Measurements from ENCODE around the gene ZNF830.

The ZNF830 gene

GRCh38 chr17:34988644-34989043, 27.3 kb downstream of the ZNF830 start:
- Histone ChIP-seq H3K27me3 (ENCODE audit: insufficient read depth, low read length, poor library complexity) (no peaks in the 10 kb centered on the region), H3K9ac (ENCODE audit: low read depth, low read length) (no peak overlapping the region), H3K79me2 (ENCODE audit: insufficient read depth, low read length) (peaks cover 9% of the 10 kb centered on the region; the same call in 1 of the 2 replicates), H3K4me2 (ENCODE audit: insufficient read depth, low read length) (no peak overlapping the region), H3K4me1 (ENCODE audit: insufficient read depth, low read length) (peaks cover 9% of the 10 kb centered on the region; the same call in 1 of the 2 replicates), H3K4me3 (ENCODE audit: low read depth in 1 of 2, low read length in 2 of 2) (no peak overlapping the region), H2AFZ (ENCODE audit: low read depth, low read length) (no peak overlapping the region), H4K20me1 (ENCODE audit: insufficient read depth, low read length) (no peaks in the 10 kb centered on the region), H3K36me3 (ENCODE audit: insufficient read depth, low read length) (peaks cover 89% of the 10 kb centered on the region), H3K27ac (ENCODE audit: low read length) (no peak overlapping the region), H3K9me3 (ENCODE audit: insufficient read depth, low read length, severe bottlenecking) (no peaks in the 10 kb centered on the region)
- no peak for ATAC-seq (ENCODE audit: insufficient read depth, low read depth)
- no peak for TF ChIP-seq EZH2 (IDR thresholded peaks at IDR 0.05; ENCODE audit: borderline replicate concordance, low read depth, low read length, severe bottlenecking)
- no peak for TF ChIP-seq CTCF (IDR thresholded peaks at IDR 0.05; ENCODE audit: borderline replicate concordance, extremely low read depth, low read length, poor library complexity, severe bottlenecking)
- no peak for DNase-seq

- H3K9ac ChIP-seq (ENCODE audit: low read depth, low read length) = no peak overlapping the region
- H3K27me3 ChIP-seq (ENCODE audit: insufficient read depth, low read length, poor library complexity) = no peaks in the 10 kb centered on the region
- H3K9me3 ChIP-seq (ENCODE audit: insufficient read depth, low read length, severe bottlenecking) = no peaks in the 10 kb centered on the region
- H3K4me2 ChIP-seq (ENCODE audit: insufficient read depth, low read length) = no peak overlapping the region
- no peak overlapping the region for H3K4me3 ChIP-seq (ENCODE audit: low read depth in 1 of 2, low read length in 2 of 2)
- H3K4me1 ChIP-seq (ENCODE audit: insufficient read depth, low read length) = peaks cover under 1% of the 10 kb centered on the region; the same call in 1 of the 2 replicates
- no peak overlapping the region for H3K27ac ChIP-seq (ENCODE audit: low read length)
- peaks cover under 1% of the 10 kb centered on the region; the same call in 1 of the 2 replicates for H3K79me2 ChIP-seq (ENCODE audit: insufficient read depth, low read length)
- ATAC-seq (ENCODE audit: insufficient read depth, low read depth) (no peak), DNase-seq (no peak)
- H2AFZ ChIP-seq (ENCODE audit: low read depth, low read length) = no peak overlapping the region
- no peaks in the 10 kb centered on the region for H4K20me1 ChIP-seq (ENCODE audit: insufficient read depth, low read length)
- TF ChIP-seq EZH2 (IDR thresholded peaks at IDR 0.05; ENCODE audit: borderline replicate concordance, low read depth, low read length, severe bottlenecking) (no peak), CTCF (IDR thresholded peaks at IDR 0.05; ENCODE audit: borderline replicate concordance, extremely low read depth, low read length, poor library complexity, severe bottlenecking) (no peak)
- H3K36me3 ChIP-seq (ENCODE audit: insufficient read depth, low read length) = peaks cover 89% of the 10 kb centered on the region
Measured at GRCh38 chr17:34989473-34989872, 28.1 kb downstream of the ZNF830 start.

GRCh38 chr17:34990921-34991365, 29.6 kb downstream of the ZNF830 start:
- ATAC-seq (ENCODE audit: insufficient read depth, low read depth) (no peak), DNase-seq (no peak)
- H3K9ac ChIP-seq (ENCODE audit: low read depth, low read length) = no peak overlapping the region
- no peaks in the 10 kb centered on the region for H3K4me1 ChIP-seq (ENCODE audit: insufficient read depth, low read length)
- TF ChIP-seq EZH2 (IDR thresholded peaks at IDR 0.05; ENCODE audit: borderline replicate concordance, low read depth, low read length, severe bottlenecking) (no peak), CTCF (IDR thresholded peaks at IDR 0.05; ENCODE audit: borderline replicate concordance, extremely low read depth, low read length, poor library complexity, severe bottlenecking) (no peak)
- H3K27me3 ChIP-seq (ENCODE audit: insufficient read depth, low read length, poor library complexity) = no peaks in the 10 kb centered on the region
- H3K27ac ChIP-seq (ENCODE audit: low read length) = no peak overlapping the region
- no peak overlapping the region for H2AFZ ChIP-seq (ENCODE audit: low read depth, low read length)
- H3K79me2 ChIP-seq (ENCODE audit: insufficient read depth, low read length) = no peaks in the 10 kb centered on the region; the same call in 1 of the 2 replicates
- no peak overlapping the region for H3K4me2 ChIP-seq (ENCODE audit: insufficient read depth, low read length)
- H3K9me3 ChIP-seq (ENCODE audit: insufficient read depth, low read length, severe bottlenecking) = no peaks in the 10 kb centered on the region
- H3K4me3 ChIP-seq (ENCODE audit: low read depth in 1 of 2, low read length in 2 of 2) = no peak overlapping the region
- H3K36me3 ChIP-seq (ENCODE audit: insufficient read depth, low read length) = peaks cover 91% of the 10 kb centered on the region
- no peaks in the 10 kb centered on the region for H4K20me1 ChIP-seq (ENCODE audit: insufficient read depth, low read length)
